ENCODE results near the gene PCYT1B.

DNA sequence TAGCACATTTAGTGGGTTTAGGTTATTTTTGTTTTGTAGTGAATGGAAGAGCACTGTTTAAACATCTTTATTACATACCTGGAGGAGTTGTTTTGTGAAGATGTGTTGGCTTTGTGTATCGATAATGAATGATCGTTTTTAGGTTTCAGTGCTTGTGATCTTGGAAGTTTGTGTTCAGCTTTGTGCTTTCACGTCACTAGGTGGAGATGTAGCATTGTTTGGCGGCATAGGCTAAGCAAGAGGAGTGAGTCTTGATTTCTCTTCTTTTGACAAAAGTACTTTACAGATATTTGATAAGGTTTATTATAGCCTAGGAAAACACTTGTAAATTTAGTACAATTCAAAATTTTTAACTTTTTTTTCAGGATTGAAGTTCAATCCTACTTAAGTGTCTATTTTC, 131.7 kb downstream of the PCYT1B start:
- TF ChIP-seq, protein P1, sequence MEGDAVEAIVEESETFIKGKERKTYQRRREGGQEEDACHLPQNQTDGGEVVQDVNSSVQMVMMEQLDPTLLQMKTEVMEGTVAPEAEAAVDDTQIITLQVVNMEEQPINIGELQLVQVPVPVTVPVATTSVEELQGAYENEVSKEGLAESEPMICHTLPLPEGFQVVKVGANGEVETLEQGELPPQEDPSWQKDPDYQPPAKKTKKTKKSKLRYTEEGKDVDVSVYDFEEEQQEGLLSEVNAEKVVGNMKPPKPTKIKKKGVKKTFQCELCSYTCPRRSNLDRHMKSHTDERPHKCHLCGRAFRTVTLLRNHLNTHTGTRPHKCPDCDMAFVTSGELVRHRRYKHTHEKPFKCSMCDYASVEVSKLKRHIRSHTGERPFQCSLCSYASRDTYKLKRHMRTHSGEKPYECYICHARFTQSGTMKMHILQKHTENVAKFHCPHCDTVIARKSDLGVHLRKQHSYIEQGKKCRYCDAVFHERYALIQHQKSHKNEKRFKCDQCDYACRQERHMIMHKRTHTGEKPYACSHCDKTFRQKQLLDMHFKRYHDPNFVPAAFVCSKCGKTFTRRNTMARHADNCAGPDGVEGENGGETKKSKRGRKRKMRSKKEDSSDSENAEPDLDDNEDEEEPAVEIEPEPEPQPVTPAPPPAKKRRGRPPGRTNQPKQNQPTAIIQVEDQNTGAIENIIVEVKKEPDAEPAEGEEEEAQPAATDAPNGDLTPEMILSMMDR (IDR thresholded peaks at IDR 0.05) = no peak
- TF ChIP-seq POLR2A (IDR thresholded peaks at IDR 0.05) = no peak
